PC-9 (cell line): ENCODE results near the gene MAP4K4. TPM values are rescaled to one million over a fixed set of nuclear protein-coding genes. Genes with fewer than 3 reads are reported as not detected.

Experiments used
- BruUV-seq: library from RNA; stranded (reverse); fragments of 400-500 nt; replicated peaks from 2 replicates; lab custom pipeline; 2021; lab: Mats Ljungman, UMichigan
- CTCF ChIA-PET: fragments of 300-600 bp; sonication (Branson Sonifier 250); formaldehyde crosslinking; loops from one replicate; lab custom pipeline; 2022; ENCODE audit warnings: antibody characterized with exemption; lab: Charles Lee
- POLR2A ChIA-PET: fragments of 300-600 bp; sonication (Branson Sonifier 250); formaldehyde crosslinking; loops from one replicate; lab custom pipeline; 2022; ENCODE audit warnings: antibody characterized with exemption; ENCODE audit not compliant: unreplicated experiment; lab: Charles Lee
- DNase-seq, 2 experiments: peaks; one replicate each; pipeline versions ENCODE4 v3.0.0 to v3.0.0-alpha.2; 2015 to 2022; ENCODE audit warnings: mixed read lengths in 1 of 2
- H2AFZ ChIP-seq: fragments of 200-600 bp; sonication (generic); 2 replicates; pipeline ENCODE4 v1.8.1; 2017; ENCODE audit warnings: antibody characterized with exemption
- H3F3A ChIP-seq: fragments of 200-600 bp; sonication (generic); 2 replicates; pipeline ENCODE4 v1.8.1; 2017; ENCODE audit warnings: antibody characterized with exemption, mild to moderate bottlenecking, low read depth; ENCODE audit not compliant: insufficient read depth
- H3K27ac ChIP-seq: fragments of 200-600 bp; sonication (generic); 2 replicates; pipeline ENCODE4 v1.6.1; 2016; ENCODE audit warnings: mixed run types
- H3K27me3 ChIP-seq: fragments of 200-600 bp; sonication (generic); 2 replicates; pipeline ENCODE4 v1.6.1; 2016; ENCODE audit warnings: low read depth, mixed run types; ENCODE audit not compliant: insufficient read depth
- H3K36me3 ChIP-seq: fragments of 200-600 bp; sonication (generic); 2 replicates; pipeline ENCODE4 v1.6.1; 2016; ENCODE audit warnings: low read depth, mixed run types
- H3K4me1 ChIP-seq: fragments of 200-600 bp; sonication (generic); replicated peaks from 2 replicates; pipeline ENCODE4 v1.6.1; 2016; ENCODE audit warnings: mixed run types; ENCODE audit not compliant: insufficient read depth
- H3K4me2 ChIP-seq: fragments of 200-600 bp; sonication (generic); 2 replicates; pipeline ENCODE4 v1.6.1; 2017; ENCODE audit warnings: mixed run types
- H3K4me3 ChIP-seq: fragments of 200-600 bp; sonication (generic); 2 replicates; pipeline ENCODE4 v1.6.1; 2016; ENCODE audit warnings: mixed run types
- H3K79me2 ChIP-seq: fragments of 200-600 bp; sonication (generic); 2 replicates; pipeline ENCODE4 v1.6.1; 2017; ENCODE audit warnings: low read depth, mixed run types
- H3K9me2 ChIP-seq: fragments of 200-600 bp; sonication (generic); 2 replicates; pipeline ENCODE4 v1.8.1; 2017; ENCODE audit warnings: mild to moderate bottlenecking; ENCODE audit not compliant: insufficient read depth
- H3K9me3 ChIP-seq: fragments of 200-600 bp; sonication (generic); 2 replicates; pipeline ENCODE4 v1.8.1; 2016; ENCODE audit warnings: low read depth; ENCODE audit not compliant: insufficient read depth
- H4K20me1 ChIP-seq: fragments of 200-600 bp; sonication (generic); 2 replicates; pipeline ENCODE4 v1.8.1; 2017; ENCODE audit not compliant: insufficient read depth
- EZH2 ChIP-seq: fragments of 200-600 bp; sonication (generic); IDR thresholded peaks from 2 replicates; pipeline ENCODE4 v1.8.0; 2017; ENCODE audit warnings: antibody characterized with exemption, low read depth
- intact Hi-C: fragments of 100-400 bp; cut with micrococcal nuclease; formaldehyde crosslinking; loops from one replicate; pipeline ENCODE4 v1.10.0; 2022; ENCODE audit not compliant: unreplicated experiment
- total RNA-seq: library from RNA; stranded (reverse); gene quantifications from 2 replicates; pipeline ENCODE4 v1.2.3, GENCODE V29; 2021
- TF ChIP-seq, protein P1 (sequence below): fragments of 200-600 bp; sonication (generic); conservative IDR thresholded peaks from 2 replicates; pipeline ENCODE4 v1.6.1; 2017; ENCODE audit warnings: mixed run types, antibody characterized with exemption, mild to moderate bottlenecking, moderate library complexity

The MAP4K4 gene
- total RNA-seq, 1 experiment from 2014 or later, result 129 TPM

- Histone ChIP-seq H3K4me2 (no peak overlapping the region), H3K27me3 (no peaks in the 10 kb centered on the region), H3K79me2 (peaks cover 100% of the 10 kb centered on the region), H2AFZ (no peak overlapping the region), H3K27ac (no peak overlapping the region), H3K36me3 (no peaks in the 10 kb centered on the region), H3K4me3 (no peak overlapping the region), H3K9me2 (no peaks in the 10 kb centered on the region), H3K4me1 (no peaks in the 10 kb centered on the region), H3K9me3 (no peaks in the 10 kb centered on the region), H3F3A (no peaks in the 10 kb centered on the region), H4K20me1 (peaks cover 65% of the 10 kb centered on the region)
- DNase-seq, result no peak
- CTCF ChIA-PET, result interaction anchor here (0.6 kb wide), 1 partner anchor 149 kb away, joined by 13 read pairs; no protein-coding TSS in a partner anchor
- TF ChIP-seq EZH2, result no peak
- TF ChIP-seq, protein P1, sequence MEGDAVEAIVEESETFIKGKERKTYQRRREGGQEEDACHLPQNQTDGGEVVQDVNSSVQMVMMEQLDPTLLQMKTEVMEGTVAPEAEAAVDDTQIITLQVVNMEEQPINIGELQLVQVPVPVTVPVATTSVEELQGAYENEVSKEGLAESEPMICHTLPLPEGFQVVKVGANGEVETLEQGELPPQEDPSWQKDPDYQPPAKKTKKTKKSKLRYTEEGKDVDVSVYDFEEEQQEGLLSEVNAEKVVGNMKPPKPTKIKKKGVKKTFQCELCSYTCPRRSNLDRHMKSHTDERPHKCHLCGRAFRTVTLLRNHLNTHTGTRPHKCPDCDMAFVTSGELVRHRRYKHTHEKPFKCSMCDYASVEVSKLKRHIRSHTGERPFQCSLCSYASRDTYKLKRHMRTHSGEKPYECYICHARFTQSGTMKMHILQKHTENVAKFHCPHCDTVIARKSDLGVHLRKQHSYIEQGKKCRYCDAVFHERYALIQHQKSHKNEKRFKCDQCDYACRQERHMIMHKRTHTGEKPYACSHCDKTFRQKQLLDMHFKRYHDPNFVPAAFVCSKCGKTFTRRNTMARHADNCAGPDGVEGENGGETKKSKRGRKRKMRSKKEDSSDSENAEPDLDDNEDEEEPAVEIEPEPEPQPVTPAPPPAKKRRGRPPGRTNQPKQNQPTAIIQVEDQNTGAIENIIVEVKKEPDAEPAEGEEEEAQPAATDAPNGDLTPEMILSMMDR, result no peak
- POLR2A ChIA-PET, result interaction anchor here (0.6 kb wide), 1 partner anchor 51 kb away, joined by 5 read pairs; no protein-coding TSS in a partner anchor
- intact Hi-C loops, result no loop called here
- no TSS peak for BruUV-seq
Observed at GRCh38 chr2:101776172-101777043, 78.9 kb downstream of the MAP4K4 start.

- peaks cover 100% of the 10 kb centered on the region for H3K79me2 ChIP-seq
Observed at GRCh38 chr2:101777337-101777736, 79.8 kb downstream of the MAP4K4 start.

DNA sequence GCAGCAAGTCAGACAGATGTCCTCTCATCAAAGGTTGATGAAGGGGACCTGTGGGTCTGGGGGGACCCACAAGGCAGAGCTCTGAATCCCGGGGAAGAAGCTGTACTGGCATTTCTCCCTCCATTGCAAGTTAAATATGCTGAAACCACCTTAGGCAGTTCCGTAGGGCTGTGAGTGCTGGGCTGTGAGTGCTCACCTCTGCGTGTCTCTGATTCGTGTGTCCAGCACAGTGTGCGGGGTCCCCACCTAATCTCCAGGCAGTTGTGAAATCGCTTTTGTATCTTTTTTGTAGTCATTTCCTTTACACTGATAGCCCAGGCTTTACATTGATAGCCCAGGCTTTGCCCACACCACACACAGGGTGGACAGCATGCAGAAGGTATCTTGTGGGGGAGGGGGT, 80.6 kb downstream of the MAP4K4 start:
- H3K9me2 ChIP-seq, result no peaks in the 10 kb centered on the region
- DNase-seq, result no peak
- intact Hi-C loops, result no loop called here
- CTCF ChIA-PET, result no interaction called here
- H3K9me3 ChIP-seq, result no peaks in the 10 kb centered on the region
- H3K27me3 ChIP-seq, result no peaks in the 10 kb centered on the region
- no peak overlapping the region for H3K4me2 ChIP-seq
- no peaks in the 10 kb centered on the region for H3K36me3 ChIP-seq
- peaks cover 9% of the 10 kb centered on the region for H3F3A ChIP-seq
- no TSS peak for BruUV-seq
- POLR2A ChIA-PET, result no interaction called here
- H2AFZ ChIP-seq, result no peak overlapping the region
- H3K4me1 ChIP-seq, result no peaks in the 10 kb centered on the region
- no peak overlapping the region for H3K4me3 ChIP-seq
- peaks cover 74% of the 10 kb centered on the region for H4K20me1 ChIP-seq
- H3K27ac ChIP-seq, result no peak overlapping the region
- peaks cover 100% of the 10 kb centered on the region for H3K79me2 ChIP-seq
- TF ChIP-seq EZH2, result no peak
- TF ChIP-seq, protein P1, result no peak

More at GRCh38 chr2:101777337-101777736, 79.8 kb downstream of the MAP4K4 start:
- H3K4me1 ChIP-seq, result no peaks in the 10 kb centered on the region
- no peak overlapping the region for H2AFZ ChIP-seq
- H3K9me3 ChIP-seq, result no peaks in the 10 kb centered on the region
- no peak overlapping the region for H3K4me3 ChIP-seq
- H3K9me2 ChIP-seq, result no peaks in the 10 kb centered on the region
- DNase-seq, result no peak
- TF ChIP-seq EZH2, result no peak
- TF ChIP-seq, protein P1, result no peak
- no TSS peak for BruUV-seq
- 0 out of 2 replicates have a peak, but pooled peaks cover 2% of the 10 kb centered on the region for H3F3A ChIP-seq
- ChIA-PET CTCF (interaction anchor here (0.6 kb wide), 1 partner anchor 30 kb away, joined by 3 read pairs; no protein-coding TSS in a partner anchor), POLR2A (no interaction called here)
- no peaks in the 10 kb centered on the region for H3K36me3 ChIP-seq
- no peak overlapping the region for H3K4me2 ChIP-seq
- H4K20me1 ChIP-seq, result peaks cover 74% of the 10 kb centered on the region
- no peaks in the 10 kb centered on the region for H3K27me3 ChIP-seq
- no peak overlapping the region for H3K27ac ChIP-seq
- intact Hi-C loops, result no loop called here
